Measurements from ENCODE around the gene SS18L1.

The SS18L1 gene

DNA sequence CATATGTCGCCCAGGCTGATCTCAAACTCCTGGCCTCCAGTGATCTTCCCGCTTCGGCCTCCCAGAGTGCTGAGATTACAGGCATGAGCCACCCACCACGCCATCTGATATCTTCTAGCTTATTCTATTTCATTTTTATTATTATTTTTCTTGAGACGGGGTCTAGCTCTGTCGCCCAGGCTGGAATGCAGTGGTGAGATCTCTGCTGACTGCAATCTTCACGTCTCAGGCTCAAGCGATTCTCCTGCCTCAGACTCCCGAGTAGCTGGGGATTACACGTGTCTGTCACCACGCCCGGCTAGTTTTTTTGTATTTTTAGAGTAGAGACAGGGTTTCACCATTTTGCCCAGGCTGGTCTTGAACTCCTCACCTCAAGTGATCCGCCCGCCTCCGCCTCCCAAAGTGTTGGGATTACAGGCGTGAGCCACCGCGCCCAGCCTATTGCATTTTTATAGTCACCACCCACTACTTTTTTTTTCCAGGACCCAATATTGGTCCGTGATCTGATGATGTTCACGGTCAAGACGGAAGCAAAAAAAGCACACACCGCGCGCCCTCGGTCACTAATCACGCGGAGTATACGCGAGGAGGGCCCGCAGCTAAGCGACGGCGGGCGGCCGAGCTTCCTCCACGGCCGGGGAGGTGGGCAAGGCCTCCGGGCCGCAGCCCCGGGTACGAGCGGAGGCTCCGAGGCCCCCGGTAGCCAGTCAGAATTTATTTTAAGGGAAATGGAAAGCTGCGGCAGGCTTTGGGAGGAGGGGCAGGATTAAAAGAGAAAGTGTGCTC lies 22.4 kb upstream of the SS18L1 start:
- Histone ChIP-seq H3K23ac (ENCODE audit: low read length in 2 of 2) (no peak overlapping the region), H3K4me3 (ENCODE audit: insufficient read depth in 1 of 2, low read depth in 1 of 2, low read length in 2 of 2) (peak overlapping the region; percentile 62 to 82), H3K9ac (ENCODE audit: low read length) (peak overlapping the region; percentile 94), H3K9me3 (ENCODE audit: control insufficient read depth, low read length) (peaks cover 2% of the 10 kb centered on the region), H2AK5ac (ENCODE audit: low read length, severe bottlenecking) (no peak overlapping the region), H2BK15ac (ENCODE audit: low read depth, poor library complexity, severe bottlenecking) (peak overlapping the region; percentile 99), H3K4me2 (ENCODE audit: low read length, poor library complexity, severe bottlenecking) (peak overlapping the region; percentile 73), H2BK5ac (ENCODE audit: low read depth, low read length, poor library complexity, severe bottlenecking) (peak overlapping the region; percentile 74), H3K14ac (ENCODE audit: low read length in 2 of 2) (no peak overlapping the region), H3K79me1 (replicated peaks; ENCODE audit: low read length, poor library complexity, severe bottlenecking) (peaks cover 12% of the 10 kb centered on the region), H3K27ac (ENCODE audit: low read length, poor library complexity, severe bottlenecking) (peak overlapping the region; percentile 70), H2BK12ac (ENCODE audit: low read length in 2 of 2) (peak overlapping the region in 1 of 2 experiments; percentile 74), H3K4me1 (ENCODE audit: control insufficient read depth, insufficient read depth, low read depth, low read length) (peaks cover 22% of the 10 kb centered on the region), H3K18ac (ENCODE audit: low read depth in 1 of 2, low read length in 2 of 2) (peak overlapping the region; percentile 74 to 85), H2AFZ (ENCODE audit: low read depth, low read length) (peak overlapping the region; percentile 72), H3K36me3 (ENCODE audit: control insufficient read depth in 1 of 2, insufficient read depth in 2 of 2, low read depth in 1 of 2, low read length in 2 of 2) (peaks cover 18% of the 10 kb centered on the region in 2 experiments), H4K8ac (ENCODE audit: low read length) (peak overlapping the region; percentile 80), H3K4ac (ENCODE audit: low read depth in 1 of 2, low read length in 2 of 2) (peak overlapping the region; percentile 57 to 74), H4K91ac (ENCODE audit: low read length) (peak overlapping the region; percentile 66), H2BK120ac (ENCODE audit: low read depth, low read length) (peak overlapping the region; percentile 66), H3K27me3 (ENCODE audit: control insufficient read depth in 1 of 2, insufficient read depth in 1 of 2, low read length in 2 of 2) (peaks cover 33 to 37% of the 10 kb centered on the region in 2 experiments)
- 19% methylated on average over 40 of the region's 45 CpGs for WGBS
- peak; percentile 77 for DNase-seq

DNA sequence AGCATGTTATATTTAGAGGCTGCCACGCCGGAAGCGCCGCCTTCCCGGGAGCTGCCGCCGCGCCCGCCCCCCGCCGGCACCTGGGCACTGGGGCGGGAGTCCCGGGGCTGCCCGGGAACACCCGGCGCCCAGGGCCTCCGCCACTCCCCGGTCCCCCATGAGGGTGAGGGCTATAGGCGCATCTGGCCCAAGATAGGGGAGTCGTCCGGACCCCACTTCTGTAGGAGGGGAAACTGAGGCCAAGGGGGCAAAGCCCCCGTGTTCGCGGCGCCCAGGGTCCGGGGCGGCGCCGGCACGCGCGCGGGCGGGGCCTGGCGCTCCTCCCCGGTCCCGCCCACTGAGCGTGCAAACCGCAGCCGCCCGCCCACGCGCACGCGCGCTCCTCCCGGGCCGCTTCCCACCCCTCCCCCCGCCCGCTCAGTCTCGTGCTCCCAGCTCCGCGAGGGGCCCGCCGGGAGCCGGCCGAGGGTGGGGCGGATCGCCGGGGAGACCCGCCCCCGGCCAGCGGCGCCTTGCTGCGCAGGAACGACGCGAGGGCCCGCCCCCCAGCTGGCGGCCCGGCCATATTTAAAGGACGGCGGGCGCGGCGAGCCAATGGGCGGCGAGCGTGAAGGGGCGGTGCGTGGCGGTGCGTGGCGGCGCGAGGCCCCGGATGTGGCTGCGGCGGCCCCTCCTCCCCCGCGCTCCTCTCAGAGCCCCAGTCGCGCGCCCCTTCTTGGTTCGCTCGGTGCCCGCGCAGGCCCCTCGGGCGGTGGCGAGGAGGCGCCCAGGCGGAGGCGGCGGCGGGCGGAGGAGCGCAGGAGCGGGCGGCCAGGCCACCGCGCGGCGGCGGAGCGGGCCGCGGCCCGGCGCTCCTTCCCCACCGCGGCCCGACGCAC lies 21.6 kb upstream of the SS18L1 start, which contains the start of gene LSM14B:
Gene LSM14B, plus strand, starts transcription at position 700 of the 878 bp plus-strand sequence. CDS start 192 bp downstream, outside the sequence.
- Histone ChIP-seq H3K18ac (ENCODE audit: low read depth in 1 of 2, low read length in 2 of 2) (peak within 1 kb of the TSS; percentile 74 to 93), H3K27me3 (ENCODE audit: control insufficient read depth in 1 of 2, insufficient read depth in 1 of 2, low read length in 2 of 2) (peaks cover 28 to 31% of the 10 kb centered on the region in 2 experiments), H3K4me2 (ENCODE audit: low read length, poor library complexity, severe bottlenecking) (peak within 1 kb of the TSS; percentile 76), H3K4me3 (ENCODE audit: insufficient read depth in 1 of 2, low read depth in 1 of 2, low read length in 2 of 2) (peak within 1 kb of the TSS; percentile 76 to 91), H3K9me3 (ENCODE audit: control insufficient read depth, low read length) (no peaks in the 10 kb centered on the region), H3K23ac (ENCODE audit: low read length in 2 of 2) (peak within 1 kb of the TSS in 1 of 2 experiments; percentile 66), H2BK15ac (ENCODE audit: low read depth, poor library complexity, severe bottlenecking) (peak within 1 kb of the TSS; percentile 99), H3K4me1 (ENCODE audit: control insufficient read depth, insufficient read depth, low read depth, low read length) (peaks cover 22% of the 10 kb centered on the region), H2BK12ac (ENCODE audit: low read length in 2 of 2) (peak within 1 kb of the TSS in 1 of 2 experiments; percentile 15), H2AK5ac (ENCODE audit: low read length, severe bottlenecking) (no peak within 1 kb of the TSS), H2BK120ac (ENCODE audit: low read depth, low read length) (peak within 1 kb of the TSS; percentile 66), H3K79me1 (replicated peaks; ENCODE audit: low read length, poor library complexity, severe bottlenecking) (peaks cover 17% of the 10 kb centered on the region), H4K91ac (ENCODE audit: low read length) (peak within 1 kb of the TSS; percentile 66), H3K4ac (ENCODE audit: low read depth in 1 of 2, low read length in 2 of 2) (peak within 1 kb of the TSS; percentile 74 to 83), H2AFZ (ENCODE audit: low read depth, low read length) (peak within 1 kb of the TSS; percentile 72), H2BK5ac (ENCODE audit: low read depth, low read length, poor library complexity, severe bottlenecking) (peak within 1 kb of the TSS; percentile 79), H3K36me3 (ENCODE audit: control insufficient read depth in 1 of 2, insufficient read depth in 2 of 2, low read depth in 1 of 2, low read length in 2 of 2) (peaks cover 24 to 26% of the 10 kb centered on the region in 2 experiments), H3K9ac (ENCODE audit: low read length) (peak within 1 kb of the TSS; percentile 94), H3K14ac (ENCODE audit: low read length in 2 of 2) (peak within 1 kb of the TSS in 1 of 2 experiments; percentile 93), H4K8ac (ENCODE audit: low read length) (peak within 1 kb of the TSS; percentile 80), H3K27ac (ENCODE audit: low read length, poor library complexity, severe bottlenecking) (peak within 1 kb of the TSS; percentile 78)
- peak; percentile 95 for DNase-seq
- under 1% methylated on average over 44 of the region's 124 CpGs for WGBS

DNA sequence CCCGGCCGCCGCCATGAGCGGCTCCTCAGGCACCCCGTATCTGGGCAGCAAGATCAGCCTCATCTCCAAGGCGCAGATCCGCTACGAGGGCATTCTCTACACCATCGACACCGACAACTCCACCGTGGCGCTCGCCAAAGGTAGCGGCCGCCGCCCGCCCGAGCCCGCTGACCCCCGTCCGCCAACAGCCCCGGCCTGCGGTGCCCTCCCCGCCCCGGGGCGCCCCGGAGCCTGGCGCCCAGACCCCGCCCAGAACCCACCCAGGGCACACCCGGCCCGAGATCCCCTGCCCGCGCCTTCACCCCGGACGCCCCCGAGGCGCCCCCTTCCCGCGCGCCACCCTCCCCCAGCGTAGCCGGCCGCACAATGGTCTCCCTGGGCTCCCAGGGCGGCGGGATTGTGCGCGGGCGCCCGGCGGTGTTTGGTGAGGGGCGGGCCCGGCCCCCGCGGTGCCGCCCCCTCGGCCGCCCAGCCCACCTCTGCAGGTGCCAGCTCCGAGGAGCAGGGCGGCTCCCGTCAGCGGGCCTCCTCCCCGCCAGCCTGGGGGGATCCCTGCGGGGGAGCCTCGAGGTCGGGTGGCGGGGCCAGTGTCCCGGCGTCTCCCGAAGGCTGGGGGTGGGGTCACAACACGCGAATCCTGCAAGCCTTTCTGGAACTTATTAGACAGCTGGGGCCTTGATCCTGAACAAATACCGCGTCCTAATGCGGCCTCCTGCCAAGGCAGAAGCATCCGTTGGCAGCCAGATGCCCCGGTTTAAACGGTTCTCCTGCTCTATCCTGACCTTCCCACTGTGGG lies 20.7 kb upstream of the SS18L1 start:
- peak overlapping the region in 1 of 2 experiments; percentile 15 for H2BK12ac ChIP-seq (ENCODE audit: low read length in 2 of 2)
- H3K27me3 ChIP-seq (ENCODE audit: control insufficient read depth in 1 of 2, insufficient read depth in 1 of 2, low read length in 2 of 2), result peaks cover 19 to 23% of the 10 kb centered on the region in 2 experiments
- peak overlapping the region; percentile 64 for H4K8ac ChIP-seq (ENCODE audit: low read length)
- no peaks in the 10 kb centered on the region for H3K9me3 ChIP-seq (ENCODE audit: control insufficient read depth, low read length)
- peak overlapping the region; percentile 8 for H2BK120ac ChIP-seq (ENCODE audit: low read depth, low read length)
- H2BK5ac ChIP-seq (ENCODE audit: low read depth, low read length, poor library complexity, severe bottlenecking), result no peak overlapping the region
- H2BK15ac ChIP-seq (ENCODE audit: low read depth, poor library complexity, severe bottlenecking), result peak overlapping the region; percentile 86
- H3K18ac ChIP-seq (ENCODE audit: low read depth in 1 of 2, low read length in 2 of 2), result peak overlapping the region; percentile 73 to 93
- peak overlapping the region; percentile 6 for H3K27ac ChIP-seq (ENCODE audit: low read length, poor library complexity, severe bottlenecking)
- H4K91ac ChIP-seq (ENCODE audit: low read length), result no peak overlapping the region
- H3K9ac ChIP-seq (ENCODE audit: low read length), result peak overlapping the region; percentile 79
- H3K4me1 ChIP-seq (ENCODE audit: control insufficient read depth, insufficient read depth, low read depth, low read length), result peaks cover 22% of the 10 kb centered on the region
- H2AK5ac ChIP-seq (ENCODE audit: low read length, severe bottlenecking), result no peak overlapping the region
- peak overlapping the region; percentile 73 to 83 for H3K4ac ChIP-seq (ENCODE audit: low read depth in 1 of 2, low read length in 2 of 2)
- peak overlapping the region in 1 of 2 experiments; percentile 66 for H3K23ac ChIP-seq (ENCODE audit: low read length in 2 of 2)
- DNase-seq, result peak; percentile 41
- peaks cover 25% of the 10 kb centered on the region for H3K79me1 ChIP-seq (replicated peaks; ENCODE audit: low read length, poor library complexity, severe bottlenecking)
- H3K36me3 ChIP-seq (ENCODE audit: control insufficient read depth in 1 of 2, insufficient read depth in 2 of 2, low read depth in 1 of 2, low read length in 2 of 2), result peaks cover 32 to 34% of the 10 kb centered on the region in 2 experiments
- peak overlapping the region; percentile 76 to 91 for H3K4me3 ChIP-seq (ENCODE audit: insufficient read depth in 1 of 2, low read depth in 1 of 2, low read length in 2 of 2)
- peak overlapping the region; percentile 76 for H3K4me2 ChIP-seq (ENCODE audit: low read length, poor library complexity, severe bottlenecking)
- WGBS, result 1% methylated on average over 64 of the region's 77 CpGs
- H3K14ac ChIP-seq (ENCODE audit: low read length in 2 of 2), result peak overlapping the region in 1 of 2 experiments; percentile 93
- H2AFZ ChIP-seq (ENCODE audit: low read depth, low read length), result no peak overlapping the region

Measured in mesenchymal stem cell (in vitro differentiated cells and primary cell).